Right lobe of liver (tissue), 4 donors: ENCODE results near the gene PREX1.

Experiments used
- POLR2A ChIP-seq: fragments of 450-650 bp; IDR thresholded peaks from one replicate; pipeline ENCODE4 v1.6.1; 2017; ENCODE audit warnings: antibody characterized with exemption, mild to moderate bottlenecking
- TF ChIP-seq, protein P1 (sequence below), 4 donors: fragments of 200-600 bp in 3 of 4; fragments of 450-650 bp in 1 of 4; IDR thresholded peaks; one replicate each; pipeline versions ENCODE4 v1.5.1 to v1.8.0; 2016 to 2022; ENCODE audit warnings: antibody characterized with exemption in 4 of 4, mild to moderate bottlenecking in 2 of 4
- donor health status: DM: no; HTN: no; CAD: no.
- donor health status: DM: no; HTN: no; CAD: no.
- donor health status: DM: no; HTN: yes; CAD: no.

DNA sequence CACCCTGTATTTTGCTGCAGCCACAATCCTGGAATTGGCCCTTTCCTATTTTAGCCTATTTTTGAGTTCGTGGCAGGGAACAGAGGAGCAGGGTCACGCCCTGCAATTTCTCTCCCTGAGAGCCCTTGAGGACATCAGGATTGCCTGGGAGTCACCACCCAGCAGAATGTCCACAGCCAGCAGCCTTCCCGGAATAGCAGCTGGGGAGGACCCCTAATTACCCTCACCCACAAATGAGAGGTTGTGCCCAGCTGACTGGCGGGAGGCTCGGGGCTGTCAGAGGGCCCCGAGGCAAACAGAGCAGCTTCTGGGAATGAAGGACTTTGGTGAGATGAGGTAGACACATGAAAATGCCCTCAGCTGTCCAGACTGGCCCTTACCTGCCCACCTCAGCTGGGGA lies 165.1 kb downstream of the PREX1 start:
- TF ChIP-seq, protein P1, sequence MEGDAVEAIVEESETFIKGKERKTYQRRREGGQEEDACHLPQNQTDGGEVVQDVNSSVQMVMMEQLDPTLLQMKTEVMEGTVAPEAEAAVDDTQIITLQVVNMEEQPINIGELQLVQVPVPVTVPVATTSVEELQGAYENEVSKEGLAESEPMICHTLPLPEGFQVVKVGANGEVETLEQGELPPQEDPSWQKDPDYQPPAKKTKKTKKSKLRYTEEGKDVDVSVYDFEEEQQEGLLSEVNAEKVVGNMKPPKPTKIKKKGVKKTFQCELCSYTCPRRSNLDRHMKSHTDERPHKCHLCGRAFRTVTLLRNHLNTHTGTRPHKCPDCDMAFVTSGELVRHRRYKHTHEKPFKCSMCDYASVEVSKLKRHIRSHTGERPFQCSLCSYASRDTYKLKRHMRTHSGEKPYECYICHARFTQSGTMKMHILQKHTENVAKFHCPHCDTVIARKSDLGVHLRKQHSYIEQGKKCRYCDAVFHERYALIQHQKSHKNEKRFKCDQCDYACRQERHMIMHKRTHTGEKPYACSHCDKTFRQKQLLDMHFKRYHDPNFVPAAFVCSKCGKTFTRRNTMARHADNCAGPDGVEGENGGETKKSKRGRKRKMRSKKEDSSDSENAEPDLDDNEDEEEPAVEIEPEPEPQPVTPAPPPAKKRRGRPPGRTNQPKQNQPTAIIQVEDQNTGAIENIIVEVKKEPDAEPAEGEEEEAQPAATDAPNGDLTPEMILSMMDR (IDR thresholded peaks at IDR 0.05): no peak
- TF ChIP-seq POLR2A: no peak
